ENCODE measurements around the gene HIBADH. TPM values are rescaled to one million over a fixed set of nuclear protein-coding genes. Genes with fewer than 3 reads are reported as not detected.

Gene HIBADH
- total and polyA plus RNA-seq, 9 of the 15 experiments (the other 6 are each of a cell fraction or from before 2014, with no cell fraction given): 10.7 to 67.8 (median 36.9) TPM

DNA sequence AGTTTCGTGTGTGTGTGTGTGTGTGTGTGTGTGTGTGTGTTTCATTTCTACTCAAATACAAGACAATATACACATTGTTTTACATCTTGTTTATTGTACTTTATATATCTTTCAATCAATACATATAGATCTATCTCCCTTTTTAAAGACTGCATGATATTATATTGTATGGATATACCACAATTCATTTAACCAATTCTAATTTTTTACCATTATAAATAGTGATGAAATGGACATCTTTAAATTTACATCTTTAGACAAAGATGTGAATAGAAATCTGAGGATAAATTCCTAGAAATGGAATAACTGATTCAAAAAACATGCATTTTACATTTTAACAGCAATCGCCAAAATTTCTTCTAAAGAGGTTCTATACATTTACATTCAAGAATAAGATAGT, 23.2 kb upstream of the HIBADH start:
- no peak overlapping the region for H3K4me2 ChIP-seq (ENCODE audit: insufficient read depth, low read length)
- no peak for FAIRE-seq
- in situ Hi-C loops (cut with MboI): no loop called here

More for the DNA sequence above, 23.2 kb upstream of the HIBADH start:
- Histone ChIP-seq H2AFZ (ENCODE audit: low read depth, low read length) (no peak overlapping the region), H4K20me1 (replicated peaks; ENCODE audit: control insufficient read depth, insufficient read depth, low read length) (no peaks in the 10 kb centered on the region), H3K36me3 (ENCODE audit: control insufficient read depth, insufficient read depth, low read length) (no peaks in the 10 kb centered on the region), H3K9me1 (ENCODE audit: control insufficient read depth, insufficient read depth, low read length) (no peaks in the 10 kb centered on the region), H3K4me3 (no peak overlapping the region), H3K27me3 (ENCODE audit: control insufficient read depth in 2 of 2, insufficient read depth in 2 of 2, low read length in 2 of 2) (no peaks in the 10 kb centered on the region), H3K9ac (ENCODE audit: insufficient read depth in 1 of 2, low read depth in 2 of 2, low read length in 2 of 2) (no peak overlapping the region), H3K79me2 (ENCODE audit: control insufficient read depth, insufficient read depth, low read length) (no peaks in the 10 kb centered on the region), H3K27ac (ENCODE audit: extremely low read depth, low read depth, low read length) (no peak overlapping the region), H3K9me3 (replicated peaks; ENCODE audit: control insufficient read depth, insufficient read depth, low read depth, low read length) (no peaks in the 10 kb centered on the region), H3K4me1 (replicated peaks in 1 of 2; ENCODE audit: control insufficient read depth in 2 of 2, insufficient read depth in 2 of 2, low read length in 2 of 2) (no peaks in the 10 kb centered on the region)
- 20% methylated on average over 2 of the region's 2 CpGs for WGBS (ENCODE audit: insufficient coverage, low coverage, missing lambda C conversion rate)
- TF ChIP-seq SIN3B (IDR thresholded peaks at IDR 0.05; ENCODE audit: low read depth) (no peak), FOXP4 (CRISPR knock-in tag; IDR thresholded peaks at IDR 0.05; ENCODE audit: borderline replicate concordance) (no peak), NUFIP1 (IDR thresholded peaks at IDR 0.05; ENCODE audit: partially characterized antibody) (no peak), ARID4B (CRISPR knock-in tag; IDR thresholded peaks at IDR 0.05) (no peak), PHF21A (IDR thresholded peaks at IDR 0.05; ENCODE audit: borderline replicate concordance, low read depth) (no peak), JUNB (CRISPR knock-in tag; conservative IDR thresholded peaks at IDR 0.05) (no peak), CBX5 (IDR thresholded peaks at IDR 0.05; ENCODE audit: borderline replicate concordance, low read depth) (no peak), TAL1 (IDR thresholded peaks at IDR 0.05) (no peak), RUNX1 (IDR thresholded peaks at IDR 0.05; ENCODE audit: low read depth) (no peak), YY1 (IDR thresholded peaks at IDR 0.05; ENCODE audit: borderline replicate concordance in 1 of 3, control insufficient read depth in 1 of 3, extremely low read depth in 1 of 3, insufficient read depth in 3 of 3, insufficient read length in 1 of 3, insufficient replicate concordance in 2 of 3, low read depth in 1 of 3, low read length in 2 of 3) (no peak), ZNF274 (IDR thresholded peaks at IDR 0.05; ENCODE audit: borderline replicate concordance, low read depth, low read length) (no peak), MTF1 (CRISPR knock-in tag; IDR thresholded peaks at IDR 0.05; ENCODE audit: borderline replicate concordance) (no peak), ARID3B (CRISPR knock-in tag; IDR thresholded peaks at IDR 0.05; ENCODE audit: borderline replicate concordance) (no peak), RCOR1 (IDR thresholded peaks at IDR 0.05; ENCODE audit: borderline replicate concordance in 1 of 2, low read depth in 2 of 2, low read length in 2 of 2) (no peak)
- no TSS peak for BruUV-seq (replicated peaks)
- ChIA-PET CTCF (ENCODE audit: low intra/inter-chr PET ratio) (no interaction called here), POLR2A (interaction anchor here (1.1 to 1.7 kb wide), 2 partner anchors 13 to 16 kb away, joined by 3 to 4 read pairs; no protein-coding TSS in a partner anchor)
- intact Hi-C loops (cut with micrococcal nuclease): no loop called here
- ATAC-seq (no peak), DNase-seq (ENCODE audit: extremely low read depth in 1 of 4, low spot score in 3 of 4) (no peak)
